HG03571 (cell line): Measurements from ENCODE around the gene MT2A.
"Not testable (repeated sequence)": the region's sequence is repeated elsewhere in the genome, so short reads cannot be mapped to it uniquely, and the experiment has no call there.

ENCODE experiments used
- ATAC-seq: cut with Tn5 transposase; IDR thresholded peaks from one replicate; pipeline ENCODE4 v1.9.1; 2021; ENCODE audit not compliant: unreplicated experiment

Gene MT2A

DNA sequence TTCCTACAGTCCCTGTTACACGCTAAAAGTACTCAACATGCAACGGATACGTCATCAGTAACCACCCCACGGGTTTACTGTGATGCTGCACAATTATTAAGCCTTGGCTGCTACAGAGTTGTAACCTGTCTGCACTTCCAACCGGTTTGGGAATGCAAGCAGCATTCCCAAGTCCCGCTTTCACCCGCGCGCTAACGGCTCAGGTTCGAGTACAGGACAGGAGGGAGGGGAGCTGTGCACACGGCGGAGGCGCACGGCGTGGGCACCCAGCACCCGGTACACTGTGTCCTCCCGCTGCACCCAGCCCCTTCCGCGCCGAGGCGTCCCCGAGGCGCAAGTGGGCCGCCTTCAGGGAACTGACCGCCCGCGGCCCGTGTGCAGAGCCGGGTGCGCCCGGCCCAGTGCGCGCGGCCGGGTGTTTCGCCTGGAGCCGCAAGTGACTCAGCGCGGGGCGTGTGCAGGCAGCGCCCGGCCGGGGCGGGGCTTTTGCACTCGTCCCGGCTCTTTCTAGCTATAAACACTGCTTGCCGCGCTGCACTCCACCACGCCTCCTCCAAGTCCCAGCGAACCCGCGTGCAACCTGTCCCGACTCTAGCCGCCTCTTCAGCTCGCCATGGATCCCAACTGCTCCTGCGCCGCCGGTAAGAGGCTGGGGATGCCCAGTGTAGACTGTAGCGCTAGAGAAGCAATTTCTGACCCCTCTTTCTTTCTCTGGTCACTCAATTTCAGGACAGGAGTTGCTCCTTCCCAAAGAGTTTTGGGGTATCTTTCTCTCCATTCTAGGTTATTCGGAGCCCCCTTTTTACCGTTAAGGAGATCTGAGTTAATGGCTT lies at the start of gene MT2A:
Gene MT2A, plus strand, starts transcription at position 542 of the 833 bp plus-strand sequence. Its CDS starts 72 bp downstream, at position 614.
- peak; percentile 88 for ATAC-seq

DNA sequence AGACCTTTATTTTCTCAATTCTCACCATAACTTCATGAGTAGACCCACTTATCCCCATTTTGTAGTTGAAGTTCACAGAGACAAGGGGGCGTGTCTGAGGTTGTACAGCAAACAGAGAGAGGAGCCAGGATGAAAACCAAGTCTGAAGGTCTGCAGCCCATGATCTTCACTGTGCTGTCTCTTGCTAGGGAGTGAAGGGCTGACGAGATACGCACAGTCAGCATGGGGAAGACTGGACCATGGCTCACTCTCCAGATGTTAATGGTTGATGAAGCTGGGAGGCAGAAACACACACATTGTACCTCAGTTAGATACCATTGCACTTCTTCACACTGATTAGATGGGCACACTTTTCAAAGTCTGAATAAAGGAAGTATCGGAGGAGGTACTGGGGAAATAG lies 49.3 kb upstream of the MT2A start:
- no peak for ATAC-seq

- ATAC-seq = no peak
Observed at GRCh38 chr16:56560447-56560846, 47.9 kb upstream of the MT2A start.

DNA sequence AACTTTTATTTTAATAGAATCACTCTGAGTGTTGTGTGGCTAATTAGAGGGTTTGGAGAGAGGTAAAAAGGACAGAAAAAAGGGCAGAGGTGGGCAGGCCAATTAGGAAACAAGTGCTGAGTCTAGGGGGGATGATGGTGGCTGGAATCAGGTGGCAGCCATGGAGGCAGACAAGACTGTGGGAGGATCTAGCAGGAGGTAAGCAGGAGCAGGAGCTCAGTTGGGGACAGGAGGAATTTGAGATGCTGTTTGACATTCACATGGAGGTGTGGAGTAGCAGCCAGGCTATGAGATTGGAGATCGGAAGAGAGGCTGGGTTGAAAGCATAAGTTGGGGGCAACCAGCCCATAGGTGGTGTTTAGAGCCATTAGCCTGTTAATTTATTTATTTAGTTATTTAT lies 47.3 kb upstream of the MT2A start:
- ATAC-seq = no peak

DNA sequence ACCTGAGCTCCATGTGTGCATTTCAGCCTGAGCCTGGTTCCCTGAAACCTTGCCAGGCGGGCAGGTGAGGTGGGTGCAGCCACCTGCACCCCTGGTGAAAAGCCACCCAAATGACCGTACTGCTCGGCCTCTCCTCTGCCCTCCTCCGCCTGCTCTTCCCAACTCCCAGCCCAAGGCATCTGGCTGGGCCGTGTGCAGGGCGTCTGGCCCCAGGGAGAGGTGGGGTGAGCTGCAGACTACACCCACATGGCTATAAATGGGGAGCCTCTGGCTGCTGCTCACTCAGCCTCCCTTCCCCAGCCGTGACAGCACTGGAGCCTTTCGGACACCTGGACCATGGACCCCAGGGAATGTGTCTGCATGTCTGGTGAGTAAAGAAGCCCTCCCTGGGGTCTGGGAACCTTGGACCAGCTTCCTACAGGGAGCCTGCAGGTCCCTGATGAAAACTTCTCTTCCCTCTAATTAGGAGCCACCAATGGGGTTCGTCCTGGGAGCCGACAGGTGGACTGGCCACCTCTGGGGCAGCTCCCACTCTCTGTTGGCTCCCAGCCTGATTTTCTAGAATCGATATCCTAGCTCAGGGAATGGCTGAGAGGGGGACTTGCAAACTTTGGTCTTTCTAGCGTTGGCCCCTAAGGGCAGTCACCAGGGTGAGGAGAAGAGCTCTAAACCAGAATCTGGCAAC lies 43.4 kb upstream of the MT2A start, which contains the start of gene MT4:
Gene MT4, plus strand, starts transcription at position 281 of the 685 bp plus-strand sequence. Its CDS starts 56 bp downstream, at position 337.
- no peak for ATAC-seq

- ATAC-seq = no peak
Observed at GRCh38 chr16:56569971-56570370, 38.4 kb upstream of the MT2A start.

GRCh38 chr16:56571525-56571924 lies 36.9 kb upstream of the MT2A start:
- ATAC-seq = no peak

DNA sequence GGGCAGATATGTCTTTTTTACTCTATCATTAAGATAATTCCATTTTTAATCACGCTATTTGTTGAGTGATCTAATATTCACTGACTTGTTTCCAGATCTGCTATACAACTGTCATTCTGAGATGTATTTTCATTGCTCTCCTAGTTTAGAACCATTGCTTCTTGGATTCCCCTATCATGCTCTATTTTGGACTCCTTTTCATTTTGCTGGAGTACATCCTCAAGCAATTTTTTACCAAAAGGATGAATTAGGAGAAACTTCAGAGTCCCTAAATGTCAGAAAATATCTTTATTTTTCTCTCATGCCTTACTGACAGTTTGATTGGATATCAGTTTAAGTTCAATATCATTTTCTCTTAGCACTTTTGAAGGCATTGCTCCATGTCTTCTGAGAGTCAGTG lies 33.8 kb upstream of the MT2A start:
- ATAC-seq = no peak

GRCh38 chr16:56576585-56577299 lies 31.6 kb upstream of the MT2A start:
- peak; percentile 81 for ATAC-seq

DNA sequence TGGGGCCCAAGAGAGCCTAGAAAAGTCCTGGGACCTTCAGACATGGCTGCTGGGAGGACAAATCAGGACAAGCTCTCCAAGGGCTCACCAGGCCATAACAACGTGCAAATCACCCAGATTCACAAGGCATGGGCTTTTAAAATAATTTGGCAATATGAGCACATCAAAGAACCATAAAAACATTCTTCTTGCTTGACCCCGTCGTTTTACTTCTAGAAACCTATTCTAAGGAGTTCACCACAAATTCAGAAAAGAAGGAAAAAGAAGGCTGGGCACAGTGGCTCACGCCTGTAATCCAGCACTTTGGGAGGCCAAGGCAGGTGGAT lies 31.1 kb upstream of the MT2A start:
- no peak for ATAC-seq

- no peak for ATAC-seq
Observed at GRCh38 chr16:56580391-56581048, 27.9 kb upstream of the MT2A start.

DNA sequence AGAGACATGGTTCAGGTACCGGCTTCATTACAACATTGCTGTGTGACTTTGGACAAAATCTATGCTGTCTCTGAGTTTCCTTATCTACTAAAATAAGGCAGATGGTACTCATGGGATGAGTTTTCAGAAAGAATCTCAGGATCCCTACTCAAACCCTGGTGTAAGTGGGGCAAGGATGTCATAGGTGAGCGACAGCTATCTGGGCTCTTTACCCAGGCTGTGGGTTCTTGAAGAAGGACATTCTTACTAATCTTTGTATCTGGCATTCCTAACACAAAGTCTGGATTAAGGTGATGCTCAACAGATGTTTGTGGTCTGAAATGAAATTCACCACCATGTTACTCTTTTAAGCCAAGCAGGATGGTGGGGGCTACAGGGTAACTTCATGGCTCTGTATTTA lies 25.5 kb upstream of the MT2A start:
- ATAC-seq = not testable (repeated sequence)

GRCh38 chr16:56583351-56584168 lies 24.8 kb upstream of the MT2A start:
- no peak for ATAC-seq

GRCh38 chr16:56584276-56584675 lies 24.1 kb upstream of the MT2A start:
- no peak for ATAC-seq

DNA sequence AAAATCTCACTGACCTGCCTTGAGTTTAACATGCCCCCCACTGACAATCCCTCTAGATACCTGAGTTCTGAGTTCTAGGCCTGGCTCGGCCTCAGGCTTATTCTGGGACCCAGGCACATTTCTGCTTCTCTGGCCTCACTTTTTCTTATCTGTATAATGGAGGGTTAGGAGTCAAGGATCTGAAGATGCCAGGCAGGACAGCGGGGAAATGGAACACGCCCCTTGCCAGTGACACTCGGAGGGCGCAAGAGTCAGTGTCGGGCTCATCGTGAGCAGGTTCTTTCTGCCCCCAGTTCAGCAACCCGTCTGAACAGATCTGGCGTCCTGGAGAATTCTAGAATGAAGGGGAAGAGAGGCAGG lies 19.6 kb upstream of the MT2A start:
- ATAC-seq = no peak

DNA sequence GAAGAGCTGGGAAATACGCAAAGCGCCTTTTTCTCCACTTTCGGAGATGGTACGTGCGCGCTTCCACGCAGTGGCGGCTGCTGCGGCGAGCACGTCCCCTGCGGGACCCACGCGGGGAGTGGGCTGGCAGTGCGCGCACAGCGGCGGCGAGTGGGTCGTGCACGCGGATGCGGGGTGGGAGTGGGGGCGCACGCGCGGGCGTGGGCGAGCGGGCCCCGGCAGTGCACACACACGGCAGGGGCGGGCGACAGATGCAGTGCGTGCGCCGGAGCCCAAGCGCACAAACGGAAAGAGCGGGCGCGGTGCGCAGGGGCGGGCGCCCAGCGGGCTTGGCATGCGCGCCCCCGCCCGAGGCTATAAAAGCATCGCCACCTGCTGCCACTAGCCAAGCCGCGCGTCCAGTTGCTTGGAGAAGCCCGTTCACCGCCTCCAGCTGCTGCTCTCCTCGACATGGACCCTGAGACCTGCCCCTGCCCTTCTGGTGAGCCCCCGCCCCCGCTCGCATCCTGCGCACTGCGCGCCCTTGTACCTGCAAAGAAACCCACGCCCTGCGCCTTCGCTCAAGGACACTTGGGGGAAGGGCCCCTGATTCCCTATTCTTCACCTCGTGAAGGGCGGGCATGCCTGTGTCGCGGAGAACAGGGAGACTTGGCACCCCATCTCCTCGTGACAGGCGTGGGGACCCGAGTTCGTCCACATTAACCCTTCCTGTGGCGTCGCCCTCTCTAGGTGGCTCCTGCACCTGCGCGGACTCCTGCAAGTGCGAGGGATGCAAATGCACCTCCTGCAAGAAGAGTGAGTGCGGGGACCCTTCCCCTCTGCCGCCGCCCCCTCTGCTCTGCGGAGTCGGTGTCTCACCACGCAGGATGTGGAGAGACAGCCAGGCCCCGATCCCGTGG lies 19.0 kb upstream of the MT2A start, which contains the start of gene MT3:
Gene MT3, plus strand, starts transcription at position 388 of the 899 bp plus-strand sequence. Its CDS starts 63 bp downstream, at position 451.
- no peak for ATAC-seq

DNA sequence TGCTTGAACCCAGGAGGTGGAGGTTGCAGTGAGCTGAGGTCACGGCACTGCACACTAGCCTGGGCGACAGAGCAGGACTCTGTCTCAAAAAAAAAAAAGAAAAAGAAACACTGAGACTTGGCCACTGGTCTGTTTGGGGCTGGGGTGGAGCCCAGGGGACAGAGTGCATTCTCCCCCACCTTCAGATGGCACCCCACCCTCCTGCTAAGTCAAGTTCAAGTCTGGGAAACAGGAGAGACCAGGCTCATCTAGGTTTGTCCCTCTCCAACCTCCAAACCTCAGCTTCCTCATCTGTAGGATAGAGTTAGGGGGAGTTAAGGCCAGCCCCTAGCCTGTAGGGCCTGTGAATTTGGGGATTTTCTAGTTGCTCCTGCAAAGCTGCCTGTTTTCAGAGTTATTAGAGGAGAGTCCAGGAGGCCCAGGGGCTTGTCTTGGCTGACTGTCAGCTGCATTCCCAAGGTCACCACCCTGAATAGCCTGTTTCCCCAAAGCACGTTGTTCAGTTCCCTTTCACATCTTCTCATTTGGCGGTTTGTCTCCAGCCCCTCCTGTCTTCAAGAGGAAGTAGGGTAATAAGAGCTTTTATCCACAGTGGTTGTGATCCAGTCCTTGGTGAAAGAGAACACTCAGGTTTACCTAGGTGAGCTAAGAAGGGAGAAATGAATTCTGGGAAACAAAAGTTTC lies 16.9 kb upstream of the MT2A start:
- ATAC-seq = no peak

DNA sequence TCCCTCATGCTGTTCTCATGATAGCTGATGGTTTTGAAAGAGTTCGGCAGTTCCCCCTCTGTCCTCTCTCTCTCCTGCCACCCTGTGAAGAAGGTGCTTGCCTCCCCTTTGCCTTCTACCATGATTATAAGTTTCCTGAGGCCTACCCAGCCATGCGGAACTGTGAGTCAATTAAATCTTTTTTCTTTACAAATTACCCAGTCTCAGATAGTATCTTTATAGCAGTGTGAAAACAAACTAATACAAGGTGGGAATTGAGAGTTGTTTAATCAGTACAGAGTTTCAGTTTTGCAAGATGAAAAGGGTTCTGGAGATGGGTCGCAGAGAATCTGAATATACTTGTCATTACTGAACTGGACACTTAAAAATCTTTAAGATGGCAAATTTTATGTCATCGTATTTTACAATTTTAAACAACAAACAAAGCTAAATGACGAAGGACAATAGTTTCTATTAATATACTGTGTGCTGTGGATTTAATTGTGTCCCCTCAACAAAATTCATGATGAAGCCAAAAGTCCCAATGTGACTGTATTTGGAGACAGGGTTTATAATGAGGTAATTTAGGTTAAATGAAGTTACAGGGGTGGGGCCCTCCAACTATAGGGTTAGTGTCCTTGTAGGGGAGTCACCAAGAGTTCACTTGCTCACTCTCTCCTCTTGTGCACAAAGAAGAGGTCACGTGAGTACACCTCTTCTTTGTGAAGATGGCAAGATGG lies 14.7 kb upstream of the MT2A start:
- ATAC-seq = no peak
